ENCODE results near the gene PPP1R1B.

PPP1R1B gene

DNA sequence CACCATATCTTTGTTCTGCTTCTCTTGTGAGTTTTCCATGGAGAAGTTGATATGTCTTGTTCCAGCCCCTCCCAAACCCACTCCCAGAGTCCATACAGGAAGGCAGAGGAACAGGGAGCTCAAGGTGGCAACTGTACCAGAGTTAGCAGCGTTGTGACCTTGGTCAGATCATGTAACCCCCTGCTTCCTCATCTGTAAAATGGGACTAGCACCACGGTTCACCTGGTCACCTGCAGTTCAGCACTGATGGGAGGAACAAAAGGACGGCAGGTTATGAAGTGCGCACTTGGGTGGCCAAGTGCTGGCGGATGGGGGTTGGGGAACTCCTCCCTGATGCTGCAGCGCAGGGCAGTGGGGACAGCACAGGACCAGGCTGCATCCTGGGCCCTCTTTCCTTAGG, 11.3 kb upstream of the PPP1R1B start:
- no peak for DNase-seq (ENCODE audit: low spot score)

DNA sequence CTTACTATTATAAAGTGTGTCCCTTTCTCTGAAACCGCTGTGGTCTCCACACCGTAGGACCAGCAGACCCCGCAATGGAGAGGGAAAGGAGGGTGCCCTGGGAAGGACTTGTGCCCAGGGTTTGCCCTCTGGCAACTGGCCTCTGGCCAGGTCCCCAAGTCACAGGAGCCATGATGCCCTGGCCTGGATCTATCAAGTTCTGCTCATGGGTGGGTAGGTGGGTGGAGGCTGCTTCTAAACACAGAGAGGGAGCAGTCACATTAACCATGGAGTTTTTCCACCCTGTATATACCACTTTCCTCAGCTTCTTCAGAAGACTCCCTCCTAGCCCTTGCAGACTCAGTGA, 9.7 kb upstream of the PPP1R1B start:
- DNase-seq (ENCODE audit: low spot score) = no peak

DNA sequence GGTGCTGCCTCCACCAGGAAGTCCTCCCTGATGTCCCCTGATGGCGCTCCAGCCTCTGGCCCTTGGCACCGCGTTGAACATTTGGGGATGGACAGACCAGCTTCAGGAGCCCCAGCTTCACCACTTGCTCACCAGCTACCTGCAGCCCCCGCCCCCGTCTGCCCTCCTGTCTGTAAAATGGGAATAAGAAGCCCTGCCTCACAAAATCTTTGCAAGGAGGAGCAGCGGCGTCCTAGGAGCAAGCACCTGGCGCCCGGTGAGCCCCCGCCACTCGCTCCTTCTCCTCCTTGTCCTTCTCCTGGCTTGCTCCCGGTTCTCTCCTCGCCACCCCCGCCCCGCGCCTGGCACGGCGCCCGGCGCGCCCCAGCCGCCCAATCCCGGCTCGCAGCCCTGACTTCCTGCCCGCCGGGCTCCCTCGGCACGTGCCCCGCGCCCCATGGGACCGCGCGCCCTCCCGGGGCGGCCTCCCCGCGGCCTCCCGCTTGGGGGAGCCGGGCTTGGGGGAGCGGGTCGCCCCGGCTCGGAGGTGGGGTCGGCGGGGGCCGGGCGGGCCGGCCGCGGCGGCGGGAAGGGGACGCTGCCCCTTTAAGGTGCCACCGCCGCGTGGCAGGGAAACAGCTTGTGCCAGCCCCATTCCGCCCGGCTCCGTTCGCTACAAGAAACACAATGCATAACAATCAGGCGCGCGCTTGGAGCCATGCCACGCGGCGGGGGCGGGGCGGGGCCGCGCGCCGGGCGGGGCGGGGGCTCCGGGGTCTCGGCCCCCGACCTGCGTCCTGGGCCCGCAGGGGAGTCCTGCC, 9.1 kb upstream of the PPP1R1B start:
- peak; percentile 53 for DNase-seq (ENCODE audit: low spot score)

DNA sequence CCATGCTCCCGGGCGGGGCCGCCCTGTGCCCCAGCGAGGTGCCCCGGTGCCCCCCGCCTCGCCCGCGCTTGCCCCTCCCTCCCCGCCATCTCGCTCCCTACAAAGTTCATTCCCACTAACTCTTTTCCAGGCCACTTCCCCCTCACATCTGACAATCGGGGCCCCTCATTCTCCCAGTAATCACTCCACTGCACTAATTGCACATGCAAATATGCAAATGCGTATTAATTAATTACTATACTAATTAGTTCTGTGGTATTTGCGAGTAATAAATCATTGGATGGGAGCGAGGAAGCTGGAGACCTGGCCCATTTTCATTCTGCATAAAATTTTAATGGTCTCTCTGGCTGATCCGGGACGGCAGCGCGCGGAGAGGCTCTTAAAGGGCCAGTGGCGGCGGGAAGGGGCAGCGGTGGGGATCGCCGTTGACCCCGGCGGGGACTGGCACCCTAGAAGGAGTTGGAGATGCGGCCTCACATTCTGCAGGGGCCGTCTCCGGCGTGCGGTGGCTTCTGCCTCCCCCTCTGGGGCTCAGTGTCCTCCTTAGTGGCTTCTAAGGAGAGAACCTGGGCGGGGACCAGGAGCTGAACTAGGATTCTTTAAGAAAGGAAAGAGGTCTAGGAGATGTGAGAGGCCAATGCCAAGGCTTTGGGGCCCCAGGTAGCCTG, 8.4 kb upstream of the PPP1R1B start:
- no peak for DNase-seq (ENCODE audit: low spot score)

DNA sequence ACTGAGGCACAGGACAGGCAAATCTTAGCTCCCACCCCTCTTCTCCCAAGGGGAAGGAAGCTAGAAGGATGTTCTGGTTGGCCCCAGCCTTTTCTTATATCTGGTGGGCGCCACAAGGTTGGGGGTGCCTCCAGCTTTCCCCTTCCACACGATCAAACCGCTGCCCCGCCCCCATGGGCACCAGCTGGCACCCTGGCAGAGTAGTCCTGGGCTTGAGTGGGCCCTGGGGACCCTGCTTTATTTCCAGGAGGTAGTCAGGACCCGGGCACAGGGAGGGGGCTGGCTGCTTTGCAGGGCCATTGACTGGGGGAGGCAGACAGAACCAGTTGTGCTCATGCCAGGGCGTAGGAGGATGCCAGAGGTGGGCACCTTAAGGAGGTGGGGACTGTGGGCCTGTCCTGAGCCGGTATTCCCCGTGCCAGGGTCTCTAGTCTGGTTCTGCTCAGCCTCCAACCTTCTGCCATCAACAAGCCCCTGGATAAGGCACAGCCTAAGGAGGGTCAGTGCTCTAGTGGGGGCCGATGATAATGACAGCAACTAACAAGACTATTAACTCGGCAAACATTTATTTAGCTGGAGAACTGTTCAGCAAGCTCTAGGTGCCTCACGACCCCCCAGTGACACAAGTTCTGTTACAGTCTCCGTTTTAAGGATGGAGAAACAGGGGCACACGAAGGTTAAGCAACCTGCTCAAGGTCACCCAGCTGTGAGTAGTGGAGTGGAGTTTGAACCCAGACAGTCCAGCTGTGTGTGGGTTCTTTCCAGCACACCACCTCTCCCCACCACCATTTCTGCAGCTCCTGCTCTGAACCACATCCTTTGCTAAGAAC, 7.6 kb upstream of the PPP1R1B start:
- no peak for DNase-seq (ENCODE audit: low spot score)

DNA sequence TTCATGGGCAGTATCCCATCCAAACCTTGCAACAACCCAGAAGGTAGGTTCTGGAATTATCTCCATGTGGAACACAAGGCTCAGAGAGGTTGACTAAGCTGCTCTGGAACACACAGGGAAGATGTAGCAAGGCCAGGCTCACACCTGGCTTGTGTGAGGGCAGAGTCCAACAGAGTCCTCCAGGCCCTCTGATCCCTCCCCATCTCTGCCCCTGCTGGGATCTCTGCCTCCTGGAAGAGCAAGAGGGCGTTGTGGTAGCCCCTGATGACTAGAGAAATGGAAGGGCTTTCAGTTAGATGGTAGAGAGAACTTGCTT, 7.0 kb upstream of the PPP1R1B start:
- DNase-seq (ENCODE audit: low spot score) = no peak

DNA sequence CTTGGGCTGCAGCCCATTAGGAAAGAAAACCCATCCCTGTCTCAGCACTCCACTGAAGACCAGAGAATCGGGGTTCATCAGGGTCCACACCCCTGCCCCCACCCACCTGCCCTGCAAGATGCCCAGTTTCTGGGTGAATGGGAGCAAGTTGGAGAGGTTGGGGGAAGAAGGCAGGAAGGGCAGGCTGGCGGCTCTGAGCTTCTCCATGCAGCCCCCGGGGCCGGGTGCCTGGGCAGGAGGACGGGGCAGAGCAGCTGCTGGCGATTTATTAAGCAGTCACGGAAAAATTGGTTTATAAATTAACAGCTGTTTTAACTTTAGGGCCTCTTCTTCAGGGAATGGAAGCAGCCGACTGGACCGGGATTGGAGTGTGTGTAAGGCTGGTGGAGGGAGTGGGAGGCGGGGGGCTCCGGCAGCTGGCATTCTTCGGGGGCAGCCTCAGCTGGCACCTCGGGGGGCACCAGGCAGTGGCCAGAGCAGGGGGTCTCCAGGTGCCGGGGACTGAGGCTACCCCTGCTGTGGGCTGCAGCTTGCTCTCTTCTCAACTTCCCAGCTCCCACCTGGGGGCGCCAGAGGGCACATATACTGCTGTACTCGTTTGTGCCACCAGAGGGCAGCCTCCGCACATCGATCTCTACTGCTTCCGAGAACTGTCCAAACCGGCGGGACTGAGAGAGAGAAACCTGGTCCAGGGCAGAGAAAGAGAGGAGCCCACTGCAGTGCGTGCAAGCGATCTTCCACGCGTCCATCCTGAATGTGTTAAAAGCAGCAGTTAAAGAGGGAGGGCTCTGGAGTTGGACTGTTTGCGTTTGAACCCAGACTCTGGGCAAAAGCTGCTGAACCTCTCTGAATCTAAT, 5.0 kb upstream of the PPP1R1B start:
- peak; percentile 94 for DNase-seq (ENCODE audit: low spot score)

DNA sequence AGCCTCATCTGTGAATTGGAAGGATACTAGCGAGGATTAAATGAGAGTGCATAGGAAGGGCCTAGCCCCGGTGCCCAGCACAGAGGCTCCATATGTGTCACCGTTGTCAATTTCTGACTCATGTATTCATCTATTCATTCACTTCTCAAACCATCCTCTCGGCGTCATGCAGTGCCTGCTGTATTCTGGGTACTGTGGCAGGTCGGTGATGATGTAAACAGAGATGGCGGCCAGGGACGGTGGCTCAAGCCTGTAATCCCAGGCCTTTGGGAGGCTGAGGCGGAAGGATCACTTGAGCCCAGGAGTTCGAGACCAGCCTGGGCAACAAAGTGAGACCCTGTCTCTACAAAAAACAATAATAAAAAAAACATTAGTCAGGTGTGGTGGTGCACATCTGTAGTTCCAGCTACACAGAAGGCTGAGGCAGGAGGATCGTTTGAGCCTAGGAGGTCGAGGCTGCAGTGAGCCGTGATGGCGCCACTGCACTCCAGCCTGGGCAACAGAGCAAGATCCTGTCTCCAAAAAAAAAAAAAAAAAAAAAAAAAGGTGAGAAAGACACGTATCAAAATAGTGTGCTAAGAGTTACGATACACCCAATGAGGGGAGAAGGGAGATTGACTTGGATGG, 4.3 kb upstream of the PPP1R1B start:
- DNase-seq (ENCODE audit: low spot score) = no peak

DNA sequence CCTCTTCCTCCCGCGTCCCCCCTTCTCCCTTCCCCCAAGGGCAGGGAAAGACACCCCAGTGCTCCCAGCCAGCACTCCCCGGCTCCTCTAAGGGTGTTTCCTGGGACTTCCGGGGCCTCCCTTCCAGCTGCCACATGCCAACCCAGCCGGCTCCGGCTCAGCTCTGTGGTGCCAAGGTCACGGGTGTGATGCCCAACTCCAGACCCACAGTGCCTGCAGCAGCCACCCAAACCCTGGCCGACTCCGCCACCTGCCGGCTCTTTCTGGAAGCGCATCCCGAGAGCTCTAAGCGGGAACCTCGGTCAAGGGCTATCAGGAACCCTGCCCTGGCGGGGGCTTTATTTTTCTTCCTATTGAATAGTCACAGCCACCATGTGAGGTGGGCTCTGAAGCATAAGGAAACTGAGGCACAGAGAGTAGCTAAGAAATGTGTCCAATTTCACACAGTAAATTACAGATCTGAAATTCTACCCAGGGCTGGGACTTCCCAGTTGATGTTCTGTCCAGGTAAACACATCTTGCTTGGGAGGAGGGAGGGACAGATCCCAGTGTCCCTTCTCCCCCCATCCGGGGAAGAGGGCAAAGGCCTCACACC, 3.3 kb upstream of the PPP1R1B start:
- DNase-seq (ENCODE audit: low spot score) = peak; percentile 87

DNA sequence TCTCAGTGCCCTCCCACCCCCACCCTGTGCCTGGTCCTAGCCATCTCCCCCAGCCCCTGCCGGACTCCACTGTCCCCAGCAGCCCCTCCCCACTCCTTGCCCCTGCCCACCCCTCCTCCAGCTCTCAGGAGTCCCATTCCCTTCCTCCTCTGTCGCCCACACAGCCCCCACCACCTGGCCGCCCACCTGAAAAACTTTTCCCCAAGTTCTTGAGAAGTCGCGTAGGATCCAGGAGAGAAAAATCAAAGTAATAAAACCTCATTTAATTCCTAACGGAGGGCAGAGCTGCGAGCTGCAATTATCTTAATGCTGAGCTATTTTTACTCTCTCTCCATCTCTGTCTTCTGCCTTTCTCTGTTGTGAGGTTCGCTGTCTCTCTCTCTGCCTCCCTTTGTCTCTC, 2.4 kb upstream of the PPP1R1B start:
- DNase-seq (ENCODE audit: low spot score) = no peak

DNA sequence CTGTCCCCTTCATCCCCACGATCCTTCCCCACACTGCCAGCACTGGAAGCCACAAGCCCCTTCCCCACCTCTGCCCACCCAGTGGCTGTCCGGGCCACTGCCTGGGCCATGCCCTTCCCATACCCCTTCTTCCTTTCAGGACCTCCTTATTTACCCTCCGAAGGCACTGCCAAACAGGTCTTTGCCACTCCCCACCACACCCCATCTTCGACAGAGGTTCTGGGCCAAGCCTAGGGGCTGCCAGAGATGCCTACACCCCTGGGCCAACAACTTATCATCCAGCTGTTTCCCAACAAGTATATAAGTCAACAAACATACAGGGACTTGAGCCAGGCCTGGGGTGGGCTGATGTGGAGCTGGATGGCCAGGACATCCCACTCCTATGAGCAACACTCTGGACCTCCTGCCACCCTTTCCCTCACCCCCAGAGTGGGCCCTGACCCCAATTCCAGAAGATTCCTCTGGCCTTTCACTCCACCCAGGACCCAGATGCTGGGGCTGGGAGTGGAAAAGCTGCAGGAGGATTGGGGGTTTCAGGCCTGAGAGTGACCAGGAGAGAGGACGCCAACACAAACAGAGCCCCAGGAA, 1.5 kb upstream of the PPP1R1B start:
- DNase-seq (ENCODE audit: low spot score) = no peak

DNA sequence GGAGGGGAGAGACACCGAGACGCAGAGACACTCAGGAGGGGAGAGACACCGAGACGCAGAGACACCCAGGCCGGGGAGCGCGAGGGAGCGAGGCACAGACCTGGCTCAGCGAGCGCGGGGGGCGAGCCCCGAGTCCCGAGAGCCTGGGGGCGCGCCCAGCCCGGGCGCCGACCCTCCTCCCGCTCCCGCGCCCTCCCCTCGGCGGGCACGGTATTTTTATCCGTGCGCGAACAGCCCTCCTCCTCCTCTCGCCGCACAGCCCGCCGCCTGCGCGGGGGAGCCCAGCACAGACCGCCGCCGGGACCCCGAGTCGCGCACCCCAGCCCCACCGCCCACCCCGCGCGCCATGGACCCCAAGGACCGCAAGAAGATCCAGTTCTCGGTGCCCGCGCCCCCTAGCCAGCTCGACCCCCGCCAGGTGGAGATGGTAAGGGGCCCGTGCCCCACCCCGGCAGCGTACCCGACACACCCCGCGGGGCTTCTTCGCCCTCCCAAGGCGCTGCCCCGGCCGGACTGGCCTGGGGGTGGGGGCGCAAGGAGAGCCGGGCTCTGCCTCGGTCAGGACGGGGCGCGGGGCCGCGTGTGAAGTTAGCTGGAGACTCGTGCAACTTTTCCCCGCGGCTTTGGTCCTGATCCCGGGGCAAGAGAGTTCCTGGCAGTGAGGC, 427 bp downstream of the PPP1R1B start:
- no peak for DNase-seq (ENCODE audit: low spot score)

DNA sequence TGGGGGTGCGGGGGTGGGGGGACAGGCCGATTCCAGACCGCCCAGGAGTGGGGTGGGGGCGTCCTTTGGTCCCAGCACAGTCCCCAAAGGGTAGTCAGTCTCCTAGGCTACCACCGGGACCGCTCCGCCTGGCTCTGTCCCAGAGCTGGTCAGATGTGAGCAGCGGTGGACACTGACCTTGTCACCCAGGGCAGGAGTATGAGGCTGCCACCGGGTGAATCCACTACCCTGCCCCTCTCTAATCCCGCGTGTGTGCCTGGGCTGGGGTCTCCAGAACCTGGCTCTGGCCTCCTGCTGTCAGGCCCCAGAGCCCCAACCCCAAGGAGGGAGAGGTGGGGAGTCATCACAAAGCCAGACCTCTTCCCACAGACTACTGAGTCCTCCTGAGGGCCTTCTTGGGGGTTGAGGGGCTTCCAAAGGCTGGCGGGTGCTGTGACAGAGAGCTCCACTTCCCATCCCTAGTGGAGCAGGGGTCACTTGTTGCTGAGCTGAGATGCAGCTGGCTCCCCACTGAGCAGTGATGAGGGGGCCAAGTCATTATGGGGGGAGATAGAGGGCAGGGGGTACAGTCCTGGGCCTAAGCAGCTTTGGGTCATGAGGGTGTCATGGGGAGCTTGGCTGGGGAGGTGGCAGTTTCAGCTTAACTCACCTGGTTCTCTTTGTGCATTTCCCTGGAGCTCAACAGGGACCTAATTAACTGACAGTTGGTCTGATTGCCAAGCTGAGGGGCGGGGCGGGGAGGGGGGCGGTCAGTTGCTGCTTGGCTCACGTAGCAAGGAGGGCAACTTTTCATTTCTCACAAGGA, 1.2 kb downstream of the PPP1R1B start:
- no peak for DNase-seq (ENCODE audit: low spot score)

DNA sequence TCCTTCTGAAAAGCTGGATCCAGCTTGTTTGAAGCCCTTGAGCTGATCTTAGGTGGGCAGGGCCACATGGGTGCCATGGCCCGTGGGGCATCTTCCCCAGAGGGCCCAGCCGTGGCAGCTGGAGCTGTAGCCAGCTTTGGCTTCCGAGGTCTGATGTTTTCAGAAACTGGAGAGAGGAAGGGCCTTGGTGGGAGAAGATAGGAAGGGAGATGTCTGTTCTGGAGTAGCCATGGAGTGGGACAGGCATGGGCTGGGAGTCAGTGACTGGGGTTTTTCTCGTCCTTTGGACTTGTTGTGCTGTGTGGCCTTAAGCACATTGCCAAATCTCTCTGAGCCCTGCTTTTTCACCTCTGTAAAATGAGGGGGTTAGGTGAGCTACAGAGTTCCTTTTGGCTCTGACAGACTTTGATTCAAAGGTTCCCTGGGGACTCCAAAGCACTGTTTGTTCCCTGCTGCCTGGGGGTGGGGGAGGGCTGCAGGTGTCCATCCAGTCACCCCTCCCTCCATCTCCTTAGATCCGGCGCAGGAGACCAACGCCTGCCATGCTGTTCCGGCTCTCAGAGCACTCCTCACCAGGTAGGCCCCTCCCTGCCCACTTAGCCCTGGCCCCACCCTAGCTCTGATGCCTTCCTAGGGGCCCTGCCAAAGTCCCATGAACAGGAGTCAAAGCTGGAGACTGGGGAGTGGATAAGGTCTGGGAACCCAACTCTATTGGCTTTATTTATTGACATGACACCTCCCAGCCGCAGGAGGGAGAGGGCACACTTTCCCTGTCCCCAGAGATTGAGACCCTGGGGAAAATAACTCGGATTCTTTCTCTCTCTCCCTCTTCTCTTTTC, 2.1 kb downstream of the PPP1R1B start:
- DNase-seq (ENCODE audit: low spot score) = no peak

DNA sequence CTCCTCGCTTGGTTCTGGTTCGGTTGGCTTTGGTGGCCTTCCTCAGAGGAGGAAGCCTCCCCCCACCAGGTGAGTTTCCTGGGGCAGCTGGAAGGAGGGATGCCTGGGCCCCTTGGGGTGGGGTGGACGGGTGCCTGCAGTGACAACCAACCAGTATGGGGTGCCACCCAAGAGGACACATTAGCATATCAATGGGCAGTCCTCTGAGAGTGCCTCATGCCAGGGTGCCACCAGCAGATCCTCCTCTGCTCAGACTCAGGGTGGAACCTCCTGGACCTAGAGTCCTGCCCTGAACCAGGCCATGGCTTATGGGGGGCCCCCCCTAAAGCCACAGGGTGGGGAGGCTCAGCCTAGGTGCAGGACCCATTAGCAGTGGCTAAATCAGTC, 2.7 kb downstream of the PPP1R1B start:
- DNase-seq (ENCODE audit: low spot score) = no peak

DNA sequence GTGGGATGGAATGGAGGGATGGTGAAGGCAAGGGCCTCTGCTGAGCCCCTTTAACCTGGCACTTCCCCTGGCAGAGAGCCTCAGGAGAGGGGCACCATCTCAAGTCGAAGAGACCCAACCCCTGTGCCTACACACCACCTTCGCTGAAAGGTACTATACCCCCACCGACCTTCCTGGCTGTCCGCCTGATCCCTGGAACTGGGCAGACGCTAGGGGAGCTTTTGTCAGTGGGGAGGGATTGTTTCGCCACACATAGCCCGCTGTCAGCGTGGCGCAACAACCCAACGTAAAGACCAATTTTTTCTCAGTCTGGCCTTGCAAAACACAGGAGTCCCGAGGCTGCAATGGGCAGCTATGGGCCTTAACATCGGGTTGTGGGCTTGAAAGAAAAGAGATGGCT, 3.1 kb downstream of the PPP1R1B start:
- no peak for DNase-seq (ENCODE audit: low spot score)

DNA sequence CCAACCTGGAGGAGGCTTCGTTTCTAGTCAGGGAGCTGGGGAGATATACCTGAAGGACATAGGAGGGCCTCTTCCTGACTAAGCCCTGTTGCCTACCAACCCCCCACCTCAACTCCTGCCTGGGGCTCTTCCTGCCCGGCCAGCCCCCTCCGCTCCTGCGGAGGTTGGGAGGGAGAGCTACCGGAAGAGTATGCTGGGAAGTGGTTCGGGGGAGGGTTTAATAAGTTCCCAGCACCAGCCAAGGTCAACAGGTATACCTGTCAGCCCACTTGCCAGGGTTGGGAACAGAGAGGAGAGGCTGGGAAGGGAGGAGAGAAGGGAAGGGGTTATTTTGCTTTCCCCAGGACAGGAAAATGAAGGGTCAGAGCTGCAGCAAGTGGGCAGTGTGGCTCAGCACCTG, 4.7 kb downstream of the PPP1R1B start:
- no peak for DNase-seq (ENCODE audit: low spot score)

DNA sequence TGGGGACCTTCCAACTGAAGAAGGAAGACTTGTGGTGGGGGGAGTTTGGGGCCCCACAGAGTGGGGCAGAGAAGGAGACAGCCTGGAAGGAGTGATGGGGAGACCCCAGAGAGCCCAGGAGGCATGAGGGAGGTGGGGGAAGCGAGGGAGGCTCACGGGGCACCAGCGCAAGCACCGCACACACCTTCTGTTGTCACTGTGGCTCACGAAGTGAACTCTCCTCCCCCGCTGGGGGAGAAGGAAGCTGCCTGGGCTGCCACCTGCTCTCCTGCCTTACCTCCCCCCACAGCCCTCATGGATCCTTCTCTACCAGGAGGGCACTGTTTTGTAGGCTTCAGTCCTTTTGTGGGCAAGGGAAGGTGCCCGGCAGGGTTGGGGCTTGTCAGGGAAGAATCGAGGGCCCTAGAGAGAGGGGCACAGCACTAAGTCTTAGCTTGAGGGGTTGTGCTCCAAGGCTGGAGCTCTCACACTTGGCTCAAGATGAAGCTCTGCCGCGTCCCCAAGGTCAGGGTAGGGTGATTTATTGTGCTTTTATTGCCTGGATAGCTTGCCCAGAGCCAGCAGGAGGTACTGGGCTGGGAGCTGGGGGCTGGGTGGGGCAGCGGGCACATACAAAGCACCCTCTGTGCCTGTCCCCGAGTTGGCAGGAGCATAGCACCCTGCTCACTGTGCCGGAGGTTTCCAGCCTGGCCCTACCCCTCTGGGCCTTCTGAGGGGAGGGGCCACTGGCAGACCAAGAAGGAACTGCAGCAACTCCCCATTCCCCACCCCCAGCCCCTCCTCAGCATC, 5.6 kb downstream of the PPP1R1B start:
- no peak for DNase-seq (ENCODE audit: low spot score)

Data from HuH-7.5 (cell line).